NB4 (cell line): ENCODE data around the gene ARAP3.

Experiments
- DNase-seq: peaks from one replicate; pipeline ENCODE4 v3.0.0; 2010; ENCODE audit warnings: low read depth
- H3K4me3 ChIP-seq: one replicate; pipeline ENCODE4 v1.5.1; 2011; ENCODE audit warnings: mild to moderate bottlenecking, low read depth, low read length, moderate library complexity
- MYC ChIP-seq: IDR thresholded peaks from 2 replicates; pipeline ENCODE4 v1.6.1; 2011; ENCODE audit warnings: low read depth, low read length
- POLR2A ChIP-seq: IDR thresholded peaks from 2 replicates; pipeline ENCODE4 v1.6.1; 2011; ENCODE audit warnings: mild to moderate bottlenecking; ENCODE audit not compliant: insufficient read length; ENCODE audit errors: extremely low read depth
- TF ChIP-seq, protein P1 (sequence below): IDR thresholded peaks from 2 replicates; pipeline ENCODE4 v1.6.1; 2011; ENCODE audit warnings: low read depth, low read length
- TF ChIP-seq, protein P2 (sequence below): IDR thresholded peaks from one replicate; pipeline ENCODE4 v1.5.1; 2012; ENCODE audit warnings: low read depth, low read length

The ARAP3 gene

GRCh38 chr5:141680178-141680577 is 1.9 kb downstream of the ARAP3 start:
- no peak for DNase-seq
- TF ChIP-seq, protein P1, sequence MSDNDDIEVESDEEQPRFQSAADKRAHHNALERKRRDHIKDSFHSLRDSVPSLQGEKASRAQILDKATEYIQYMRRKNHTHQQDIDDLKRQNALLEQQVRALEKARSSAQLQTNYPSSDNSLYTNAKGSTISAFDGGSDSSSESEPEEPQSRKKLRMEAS: no peak
- no peak for TF ChIP-seq POLR2A
- TF ChIP-seq, protein P2, sequence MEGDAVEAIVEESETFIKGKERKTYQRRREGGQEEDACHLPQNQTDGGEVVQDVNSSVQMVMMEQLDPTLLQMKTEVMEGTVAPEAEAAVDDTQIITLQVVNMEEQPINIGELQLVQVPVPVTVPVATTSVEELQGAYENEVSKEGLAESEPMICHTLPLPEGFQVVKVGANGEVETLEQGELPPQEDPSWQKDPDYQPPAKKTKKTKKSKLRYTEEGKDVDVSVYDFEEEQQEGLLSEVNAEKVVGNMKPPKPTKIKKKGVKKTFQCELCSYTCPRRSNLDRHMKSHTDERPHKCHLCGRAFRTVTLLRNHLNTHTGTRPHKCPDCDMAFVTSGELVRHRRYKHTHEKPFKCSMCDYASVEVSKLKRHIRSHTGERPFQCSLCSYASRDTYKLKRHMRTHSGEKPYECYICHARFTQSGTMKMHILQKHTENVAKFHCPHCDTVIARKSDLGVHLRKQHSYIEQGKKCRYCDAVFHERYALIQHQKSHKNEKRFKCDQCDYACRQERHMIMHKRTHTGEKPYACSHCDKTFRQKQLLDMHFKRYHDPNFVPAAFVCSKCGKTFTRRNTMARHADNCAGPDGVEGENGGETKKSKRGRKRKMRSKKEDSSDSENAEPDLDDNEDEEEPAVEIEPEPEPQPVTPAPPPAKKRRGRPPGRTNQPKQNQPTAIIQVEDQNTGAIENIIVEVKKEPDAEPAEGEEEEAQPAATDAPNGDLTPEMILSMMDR: no peak
- H3K4me3 ChIP-seq: no peak overlapping the region

DNA sequence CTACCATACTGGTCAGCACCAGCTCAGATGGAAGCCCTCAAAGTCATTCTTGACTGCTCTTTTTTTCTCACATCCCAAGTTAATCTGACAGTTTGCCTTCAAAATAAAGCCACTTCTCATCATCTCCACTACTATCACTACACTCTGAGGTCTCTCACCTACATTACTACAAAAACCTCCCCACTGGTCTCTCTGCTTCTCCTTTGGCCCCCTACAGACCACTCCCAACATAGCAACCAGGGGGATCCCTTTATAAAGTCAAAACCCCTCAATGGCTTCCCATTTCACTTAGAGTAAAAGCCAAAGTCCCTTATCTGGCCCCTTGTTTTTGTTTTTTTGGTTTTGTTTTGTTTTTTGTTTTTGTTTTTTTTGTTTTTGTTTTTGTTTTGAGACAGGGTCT is 4.6 kb downstream of the ARAP3 start:
- no peak overlapping the region for H3K4me3 ChIP-seq
- DNase-seq: peak; percentile 51
- TF ChIP-seq, protein P2: peak; percentile 39
- TF ChIP-seq, protein P1: no peak

DNA sequence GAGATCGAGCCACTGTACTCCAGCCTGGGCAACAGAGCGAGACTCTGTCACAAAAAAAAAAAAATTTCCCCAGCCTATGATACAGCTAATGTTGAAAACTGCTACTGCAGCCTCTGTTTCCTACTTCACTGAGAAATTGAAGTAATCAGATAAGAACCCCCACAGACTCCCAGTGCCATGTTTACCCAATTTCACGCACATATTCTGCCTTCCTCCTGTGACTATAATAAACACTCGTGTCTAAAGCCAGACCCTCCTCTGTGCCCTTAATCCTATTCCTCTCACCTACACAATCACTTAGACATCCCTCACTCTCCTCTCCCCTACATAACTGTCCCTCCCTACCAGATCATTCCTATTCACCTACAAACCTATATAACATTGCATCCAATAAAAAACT is 6.4 kb downstream of the ARAP3 start:
- DNase-seq: no peak
- TF ChIP-seq, protein P1: no peak
- no peak for TF ChIP-seq POLR2A
- TF ChIP-seq, protein P2: no peak
- TF ChIP-seq MYC: no peak
- no peak overlapping the region for H3K4me3 ChIP-seq

- DNase-seq: no peak
- TF ChIP-seq MYC (no peak), POLR2A (no peak)
- TF ChIP-seq, protein P2: no peak
- TF ChIP-seq, protein P1: no peak
- H3K4me3 ChIP-seq: no peak overlapping the region
Observed at GRCh38 chr5:141674747-141675146, 7.3 kb downstream of the ARAP3 start.

DNA sequence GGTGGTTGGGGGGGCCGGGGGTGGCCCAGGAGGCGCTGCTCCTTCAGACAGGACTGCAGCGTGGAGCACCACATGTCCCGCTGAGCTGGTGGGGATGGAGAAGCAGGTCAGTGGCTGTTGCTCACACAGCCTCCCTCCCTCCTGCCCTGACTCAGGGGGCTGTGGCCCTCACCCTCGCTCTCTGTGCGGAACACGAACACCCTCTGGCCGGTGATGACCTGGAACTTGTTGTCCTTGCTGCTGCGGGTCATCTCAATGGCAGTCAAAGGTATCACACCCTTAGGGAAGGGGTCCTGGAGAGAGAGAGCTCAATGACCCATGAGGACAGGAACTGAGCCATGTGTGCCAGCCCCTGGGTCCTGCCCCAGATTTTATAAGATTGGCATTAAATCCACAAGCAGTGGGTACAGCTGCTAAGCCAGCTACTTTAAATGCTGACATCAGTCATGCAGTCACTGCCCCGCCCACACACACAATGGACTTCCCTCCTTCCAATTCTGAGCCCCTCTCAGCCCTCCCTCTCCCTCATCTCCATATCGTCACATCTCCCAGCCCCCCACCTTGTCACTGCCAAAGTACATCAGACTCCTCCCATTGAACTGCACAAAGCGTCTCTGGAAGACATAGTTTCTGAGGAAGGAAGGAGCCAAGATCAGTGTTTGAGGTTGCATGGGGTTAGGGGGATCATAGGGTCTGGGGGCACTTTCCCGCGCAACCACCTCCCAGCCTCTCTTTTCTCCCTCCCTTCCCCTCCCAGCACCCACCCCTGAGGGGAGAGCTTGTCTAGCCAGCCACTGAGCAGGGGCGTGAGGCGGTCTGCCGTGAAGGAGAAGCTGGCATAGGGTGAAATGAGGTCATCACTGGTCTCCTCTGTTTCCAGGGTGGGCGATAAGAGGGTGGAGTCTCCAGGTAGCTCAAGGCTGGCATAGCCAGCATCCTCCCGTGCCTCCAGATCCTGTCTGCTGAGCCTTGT is 8.9 kb downstream of the ARAP3 start:
- TF ChIP-seq, protein P2: no peak
- H3K4me3 ChIP-seq: no peak overlapping the region
- no peak for DNase-seq
